ENCODE data around the gene CIDEC.

Gene CIDEC

GRCh38 chr3:9843715-9844438 lies 36.2 kb downstream of the CIDEC start, which contains the start of gene RPUSD3:
Gene RPUSD3, minus strand, starts transcription at chr3:9844008. Its CDS starts 18 bp downstream, at chr3:9843990.
- DNase-seq, result peak; percentile 77 to 93

DNA sequence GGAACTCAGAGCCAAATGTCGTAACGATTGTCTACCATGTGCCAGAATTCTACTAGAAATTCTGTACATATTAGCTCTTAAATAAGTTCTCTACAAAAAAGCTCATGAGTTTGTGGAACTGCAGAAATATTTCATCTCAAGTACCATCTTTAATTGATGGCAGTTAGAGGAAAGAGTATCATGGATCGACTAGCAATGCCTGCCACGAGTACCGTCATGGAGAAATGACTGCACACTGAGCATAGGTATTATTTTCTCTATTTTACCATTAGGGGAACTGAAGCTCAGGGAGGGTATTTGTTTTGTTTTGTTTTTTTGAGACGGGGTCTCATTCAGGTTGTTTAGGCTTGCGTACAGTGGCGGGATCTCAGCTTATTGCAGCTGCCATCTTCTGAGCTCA lies 39.0 kb downstream of the CIDEC start:
- no peak for DNase-seq

DNA sequence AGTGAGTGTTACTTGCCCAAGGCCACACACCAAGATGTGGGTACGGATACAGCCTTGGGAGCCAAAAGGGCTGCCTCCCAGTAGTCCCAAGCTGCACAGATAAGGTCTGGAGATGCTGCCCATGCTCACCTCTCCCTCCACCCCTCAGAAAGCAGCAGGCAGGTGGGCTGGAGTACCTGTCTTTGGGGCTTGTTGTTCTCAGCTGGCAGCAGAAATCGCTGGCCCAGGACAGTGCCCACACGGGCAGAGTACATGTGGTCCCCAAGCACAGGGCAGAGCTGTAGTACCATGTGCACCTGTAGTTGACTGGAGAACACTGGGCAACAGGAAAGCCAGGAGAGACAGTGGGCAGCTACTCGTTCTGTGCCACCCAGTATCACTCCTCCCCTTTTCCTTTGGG lies 41.2 kb downstream of the CIDEC start:
- DNase-seq, result no peak

GRCh38 chr3:9837701-9838582 lies 42.1 kb downstream of the CIDEC start:
- DNase-seq, result no peak

GRCh38 chr3:9834520-9835380 lies 45.3 kb downstream of the CIDEC start:
- no peak for DNase-seq

DNA sequence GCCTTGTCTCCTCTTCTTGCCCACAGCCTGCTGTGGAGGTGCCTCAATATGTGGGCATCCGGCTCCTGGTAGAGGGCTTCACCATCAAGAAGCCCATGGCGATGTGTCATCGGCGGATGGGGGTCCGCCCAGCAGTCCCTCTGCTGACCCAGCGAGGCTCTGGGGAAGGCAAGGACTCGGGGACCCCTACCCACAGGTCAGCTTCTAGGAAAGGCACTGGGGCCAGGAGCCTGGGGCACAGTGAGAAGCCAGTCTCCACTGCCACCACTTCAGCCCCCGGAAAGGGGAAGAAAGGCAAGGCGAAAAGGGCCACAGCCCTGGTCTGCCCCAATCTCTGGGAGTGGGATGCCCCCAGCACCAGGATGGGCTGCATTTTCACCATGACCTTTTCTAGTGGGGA lies 47.0 kb downstream of the CIDEC start:
- DNase-seq, result no peak

- no peak for DNase-seq
These were observed 48.8 kb downstream of the CIDEC start for GRCh38 chr3:9831253-9831652.

DNA sequence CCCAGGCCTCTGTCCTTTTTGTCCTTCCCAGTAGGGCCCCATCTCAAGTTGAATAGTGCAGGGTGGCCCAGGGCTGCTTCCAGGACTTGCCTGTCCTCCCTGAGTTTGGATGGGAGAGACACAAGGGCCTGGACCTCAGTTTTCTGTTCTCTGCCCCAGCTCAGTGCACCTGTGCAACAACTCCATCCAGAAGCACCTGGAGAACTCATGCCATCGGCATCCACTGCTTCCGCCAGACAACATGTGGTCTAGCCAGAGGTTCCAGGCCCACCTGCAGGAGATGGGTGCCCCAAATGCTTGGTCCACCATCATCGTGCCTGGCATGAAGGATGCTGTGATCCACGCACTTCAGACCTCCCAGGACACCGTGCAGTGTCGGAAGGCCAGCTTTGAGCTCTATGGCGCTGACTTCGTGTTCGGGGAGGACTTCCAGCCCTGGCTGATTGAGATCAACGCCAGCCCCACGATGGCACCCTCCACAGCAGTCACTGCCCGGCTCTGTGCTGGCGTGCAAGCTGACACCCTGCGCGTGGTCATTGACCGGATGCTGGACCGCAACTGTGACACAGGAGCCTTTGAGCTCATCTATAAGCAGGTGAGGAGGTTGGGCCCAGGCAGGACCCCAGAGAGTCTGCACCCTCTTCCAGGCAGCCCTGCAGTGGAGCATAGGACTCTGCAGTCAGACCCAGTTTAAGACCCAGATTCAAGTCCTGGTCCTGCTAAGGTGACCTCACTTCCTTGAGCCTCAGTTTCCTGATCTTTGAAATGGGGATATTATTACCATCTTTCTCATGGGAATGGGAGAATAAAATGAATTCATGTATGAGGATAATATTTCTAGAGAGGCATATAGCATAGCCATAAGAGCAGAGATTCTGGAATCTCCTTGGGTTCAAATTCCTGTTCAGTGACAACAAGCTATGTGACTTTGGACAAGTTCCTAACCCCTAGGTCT lies 51.0 kb downstream of the CIDEC start:
- no peak for DNase-seq

- DNase-seq, result no peak
These were observed 53.1 kb downstream of the CIDEC start for GRCh38 chr3:9826815-9827573.

GRCh38 chr3:9825451-9826040 lies 54.5 kb downstream of the CIDEC start:
- no peak for DNase-seq

DNA sequence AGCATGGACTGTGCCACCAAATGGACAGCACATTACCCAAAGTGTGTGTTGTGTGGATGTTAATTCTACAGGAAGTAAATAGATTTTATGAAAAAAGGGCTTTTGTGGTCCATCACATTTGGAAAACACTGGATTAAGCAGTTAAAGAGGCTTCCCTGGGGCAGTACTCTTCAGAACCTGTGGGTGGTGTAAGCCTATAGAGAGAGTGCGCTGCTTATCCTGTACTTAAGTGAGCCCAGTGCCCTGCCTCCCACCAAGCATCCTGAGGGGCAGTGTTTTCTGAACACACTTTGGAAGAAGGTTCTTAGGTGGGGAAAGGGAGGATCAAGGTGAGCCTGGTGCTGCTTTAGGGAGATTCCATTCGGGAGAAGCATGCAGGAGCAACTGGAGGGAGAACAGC lies 59.1 kb downstream of the CIDEC start:
- DNase-seq, result peak in 1 of 2 experiments; percentile 56

DNA sequence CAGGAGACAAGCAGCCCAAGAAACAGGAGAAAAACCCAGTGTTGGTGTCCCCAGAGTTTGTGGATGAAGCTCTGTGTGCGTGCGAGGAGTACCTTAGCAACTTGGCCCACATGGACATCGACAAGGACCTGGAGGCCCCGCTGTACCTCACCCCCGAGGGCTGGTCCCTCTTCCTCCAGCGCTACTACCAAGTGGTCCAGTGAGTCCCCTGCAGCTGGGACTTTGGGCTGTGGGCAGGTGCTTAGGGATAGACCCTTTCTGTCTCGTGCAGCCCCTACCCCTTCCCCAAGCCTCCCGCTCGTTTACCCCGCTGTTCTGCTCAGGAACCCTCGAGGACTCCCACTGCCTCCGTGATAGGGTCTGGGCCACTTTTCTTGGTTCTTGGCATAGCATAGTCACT lies 59.5 kb downstream of the CIDEC start:
- DNase-seq, result no peak

DNA sequence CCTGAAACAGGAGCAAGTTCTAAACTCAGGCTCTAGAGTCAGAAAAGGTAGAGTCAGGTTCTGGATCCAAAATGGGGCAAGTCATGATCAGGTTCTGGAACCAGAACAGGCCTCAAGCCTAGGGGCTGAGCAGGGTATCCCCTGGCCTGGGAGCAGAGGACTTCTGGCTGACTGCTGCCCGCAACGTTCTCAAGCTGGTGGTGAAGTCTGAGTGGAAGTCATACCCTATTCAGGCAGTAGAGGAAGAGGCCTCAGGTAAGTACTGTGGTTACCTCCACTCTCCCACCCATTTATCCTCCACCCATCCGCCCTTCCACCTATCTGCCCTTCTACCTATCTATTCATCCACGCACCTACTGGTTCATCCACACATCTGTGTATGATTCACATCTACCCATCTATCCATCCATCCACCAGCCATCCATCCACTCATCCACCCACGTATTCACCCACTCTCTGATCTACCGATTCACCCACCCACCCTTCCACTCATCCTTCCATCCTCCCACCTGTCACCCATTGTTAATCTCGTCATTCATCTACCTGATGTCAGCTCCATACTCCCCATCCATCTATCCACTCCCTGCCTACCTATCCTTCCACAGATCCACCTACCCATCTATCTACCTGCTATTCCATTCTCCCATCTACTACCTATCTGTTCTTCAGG lies 61.3 kb downstream of the CIDEC start:
- no peak for DNase-seq

DNA sequence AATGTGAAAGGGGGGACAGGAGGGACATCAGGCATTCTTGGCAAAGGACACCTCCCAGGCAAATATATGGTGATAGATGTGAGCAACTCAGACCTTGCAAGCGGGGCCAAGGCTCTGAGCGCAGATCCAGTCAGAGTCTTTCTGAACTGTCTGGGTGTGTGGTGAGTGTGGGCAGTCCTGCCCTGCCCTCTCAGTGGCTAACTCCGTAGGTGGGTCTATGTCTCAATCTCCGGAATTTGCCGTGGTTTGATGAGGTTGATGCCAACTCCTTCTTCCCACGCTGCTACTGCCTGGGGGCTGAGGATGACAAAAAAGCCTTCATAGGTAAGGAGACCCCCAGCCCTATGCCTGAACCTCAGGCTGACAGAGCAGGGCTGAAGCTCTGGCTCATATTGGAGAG lies 62.6 kb downstream of the CIDEC start:
- DNase-seq, result no peak

Measured in SW 1271 (cell line).